ENCODE data around the gene RBP2. TPM values are rescaled to one million over a fixed set of nuclear protein-coding genes. Genes with fewer than 3 reads are reported as not detected.

Gene RBP2
- total RNA-seq, 1 experiment from 2014 or later: not detected

Other genes starting within 250 kb of the RBP2 start
- 154 and 191 TPM in 2 replicates for gene MRPS22, start 132.5 kb downstream of the RBP2 start, total RNA-seq (2014; rRNA removed; shearing (Covaris generic))
- 246 and 350 TPM in 2 replicates for gene COPB2, start 86.9 kb downstream of the RBP2 start, total RNA-seq (2014; rRNA removed; shearing (Covaris generic))
- 24.4 and 28.6 TPM in 2 replicates for gene RBP1, start 63.2 kb upstream of the RBP2 start, total RNA-seq (2014; rRNA removed; shearing (Covaris generic))
- 3.2 and 13.1 TPM in 2 replicates for gene NMNAT3, start 201.5 kb upstream of the RBP2 start, total RNA-seq (2014; rRNA removed; shearing (Covaris generic))